ENCODE measurements around the gene ZNF488. TPM values are rescaled to one million over a fixed set of nuclear protein-coding genes. Genes with fewer than 3 reads are reported as not detected.

Gene ZNF488
- total RNA-seq, 1 donor from 2014 or later = not detected

DNA sequence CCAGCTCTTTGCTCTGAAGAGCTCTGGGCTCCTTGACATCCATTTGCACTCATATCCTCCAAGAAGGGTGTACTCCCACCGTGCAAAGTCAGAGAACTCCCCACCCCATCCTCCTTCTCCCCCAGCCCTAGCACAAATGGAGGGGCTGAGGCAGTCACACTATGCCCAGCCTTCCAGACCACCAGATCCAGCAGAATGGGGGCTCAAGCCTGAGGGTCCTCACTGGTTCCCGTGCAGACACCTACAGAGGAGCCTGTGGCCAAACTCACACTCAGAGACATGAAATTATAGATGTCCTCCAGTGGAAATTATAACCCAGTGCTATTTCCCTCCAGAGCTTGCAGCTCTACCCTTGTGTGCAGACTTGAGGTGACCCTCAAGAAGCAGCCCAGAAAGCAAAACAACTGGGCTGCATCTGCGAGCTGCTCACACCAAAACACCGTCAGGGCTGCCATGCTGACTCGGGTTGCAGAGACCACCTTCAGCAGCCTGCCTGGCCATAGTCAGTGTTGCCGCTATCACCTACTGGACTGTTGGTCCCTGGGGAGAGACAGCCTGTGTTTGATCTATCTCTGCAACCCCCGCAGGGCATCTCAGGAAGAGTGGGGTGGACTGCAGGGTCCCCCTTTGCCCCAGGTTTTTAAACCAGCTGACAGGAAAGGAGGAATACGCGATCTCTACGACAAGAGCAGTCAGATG, 7.4 kb downstream of the ZNF488 start:
- ATAC-seq (ENCODE audit: low read depth) (no peak), DNase-seq (no peak)
- Mint-ChIP-seq H3K4me3 (no peak overlapping the region), H3K4me1 (peaks cover 2% of the 10 kb centered on the region), H3K27ac (no peak overlapping the region), H3K9me3 (no peaks in the 10 kb centered on the region), H3K27me3 (peaks cover 58% of the 10 kb centered on the region), H3K36me3 (ENCODE audit: low read depth) (no peaks in the 10 kb centered on the region)
- CTCF ChIA-PET = no interaction called here
- POLR2A ChIA-PET = no interaction called here
- intact Hi-C loops (cut with micrococcal nuclease) = no loop called here
- TF ChIP-seq, protein P1, sequence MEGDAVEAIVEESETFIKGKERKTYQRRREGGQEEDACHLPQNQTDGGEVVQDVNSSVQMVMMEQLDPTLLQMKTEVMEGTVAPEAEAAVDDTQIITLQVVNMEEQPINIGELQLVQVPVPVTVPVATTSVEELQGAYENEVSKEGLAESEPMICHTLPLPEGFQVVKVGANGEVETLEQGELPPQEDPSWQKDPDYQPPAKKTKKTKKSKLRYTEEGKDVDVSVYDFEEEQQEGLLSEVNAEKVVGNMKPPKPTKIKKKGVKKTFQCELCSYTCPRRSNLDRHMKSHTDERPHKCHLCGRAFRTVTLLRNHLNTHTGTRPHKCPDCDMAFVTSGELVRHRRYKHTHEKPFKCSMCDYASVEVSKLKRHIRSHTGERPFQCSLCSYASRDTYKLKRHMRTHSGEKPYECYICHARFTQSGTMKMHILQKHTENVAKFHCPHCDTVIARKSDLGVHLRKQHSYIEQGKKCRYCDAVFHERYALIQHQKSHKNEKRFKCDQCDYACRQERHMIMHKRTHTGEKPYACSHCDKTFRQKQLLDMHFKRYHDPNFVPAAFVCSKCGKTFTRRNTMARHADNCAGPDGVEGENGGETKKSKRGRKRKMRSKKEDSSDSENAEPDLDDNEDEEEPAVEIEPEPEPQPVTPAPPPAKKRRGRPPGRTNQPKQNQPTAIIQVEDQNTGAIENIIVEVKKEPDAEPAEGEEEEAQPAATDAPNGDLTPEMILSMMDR (IDR thresholded peaks at IDR 0.05) = no peak

DNA sequence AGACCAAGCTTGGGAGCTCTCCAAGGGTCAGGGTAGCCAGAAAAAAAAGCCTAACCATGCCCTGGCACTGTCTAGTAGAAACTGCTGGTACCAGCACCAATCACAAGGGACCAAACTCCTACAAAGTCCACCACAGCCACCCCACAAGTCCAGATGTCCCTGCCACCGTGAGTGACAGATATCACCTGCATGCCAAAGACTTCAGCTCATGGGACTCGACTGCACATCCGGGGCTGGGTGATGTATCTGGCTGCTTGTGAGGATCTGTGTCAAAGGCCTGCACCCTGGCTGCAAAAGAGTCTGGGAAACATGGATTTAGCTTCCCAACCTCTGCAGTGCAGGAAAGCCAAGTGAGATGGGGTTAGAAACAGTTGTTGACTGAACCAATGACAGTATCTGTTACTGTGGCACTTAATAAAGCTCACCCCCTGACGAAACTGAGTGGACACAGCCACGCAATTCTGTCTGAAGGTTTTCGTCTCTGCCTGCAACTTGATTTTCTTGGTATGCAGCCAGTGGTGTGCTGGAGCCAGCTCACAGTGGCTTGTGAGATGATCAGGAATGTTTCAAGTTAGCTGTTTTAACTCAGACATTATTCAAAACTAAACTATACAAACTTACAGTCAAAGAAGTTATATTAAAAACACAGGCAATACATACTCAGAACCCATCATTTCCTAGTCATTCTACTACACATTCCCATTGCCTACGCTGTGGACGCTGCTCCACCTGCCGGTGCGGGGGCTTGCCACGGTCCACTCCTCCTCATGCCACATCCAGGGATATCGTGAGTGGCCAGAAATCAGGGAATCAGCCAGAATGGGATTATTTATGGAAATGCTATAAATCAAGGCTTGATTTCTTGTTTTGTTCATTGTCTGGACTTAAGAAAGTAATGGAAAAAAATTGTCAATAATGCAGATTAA, 9.2 kb downstream of the ZNF488 start:
- H3K27ac Mint-ChIP-seq = no peak overlapping the region
- ATAC-seq (ENCODE audit: low read depth) (no peak), DNase-seq (no peak)
- peaks cover 2% of the 10 kb centered on the region for H3K4me1 Mint-ChIP-seq
- POLR2A ChIA-PET = no interaction called here
- TF ChIP-seq, protein P1 (IDR thresholded peaks at IDR 0.05) = no peak
- H3K27me3 Mint-ChIP-seq = peaks cover 40% of the 10 kb centered on the region
- intact Hi-C loops (cut with micrococcal nuclease) = no loop called here
- no peaks in the 10 kb centered on the region for H3K9me3 Mint-ChIP-seq
- no peaks in the 10 kb centered on the region for H3K36me3 Mint-ChIP-seq (ENCODE audit: low read depth)
- CTCF ChIA-PET = no interaction called here
- no peak overlapping the region for H3K4me3 Mint-ChIP-seq

DNA sequence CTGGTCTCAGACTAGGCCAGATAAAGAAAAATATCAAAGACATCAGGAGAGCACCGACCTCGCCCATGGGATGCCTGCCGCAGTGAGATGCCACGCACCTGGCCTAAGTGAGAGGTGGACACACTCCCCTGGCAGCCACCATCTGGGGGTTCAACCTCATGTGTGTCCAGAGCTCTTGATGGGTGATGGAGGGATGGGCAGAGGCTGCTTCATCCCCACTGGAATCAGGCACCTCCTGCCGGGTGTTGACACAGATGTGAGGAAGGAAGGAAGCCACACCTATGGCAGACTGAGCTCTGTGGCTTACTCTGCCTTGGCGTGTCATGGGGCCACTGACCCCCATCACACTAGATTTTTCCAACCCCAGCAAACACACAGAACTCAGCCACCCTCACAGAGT, 11.4 kb downstream of the ZNF488 start:
- H3K4me1 Mint-ChIP-seq = peaks cover 2% of the 10 kb centered on the region
- no peak for DNase-seq
- no peak overlapping the region for H3K27ac Mint-ChIP-seq
- no peaks in the 10 kb centered on the region for H3K9me3 Mint-ChIP-seq
- TF ChIP-seq, protein P1 (IDR thresholded peaks at IDR 0.05) = no peak
- ChIA-PET CTCF (no interaction called here), POLR2A (no interaction called here)
- peaks cover 25% of the 10 kb centered on the region for H3K27me3 Mint-ChIP-seq
- intact Hi-C loops (cut with micrococcal nuclease) = no loop called here
- ATAC-seq (ENCODE audit: low read depth) = no peak
- no peak overlapping the region for H3K4me3 Mint-ChIP-seq
- H3K36me3 Mint-ChIP-seq (ENCODE audit: low read depth) = no peaks in the 10 kb centered on the region

- POLR2A ChIA-PET = no interaction called here
- no peaks in the 10 kb centered on the region for H3K9me3 Mint-ChIP-seq
- DNase-seq (no peak), ATAC-seq (ENCODE audit: low read depth) (no peak)
- no peaks in the 10 kb centered on the region for H3K4me1 Mint-ChIP-seq
- no peaks in the 10 kb centered on the region for H3K36me3 Mint-ChIP-seq (ENCODE audit: low read depth)
- H3K27ac Mint-ChIP-seq = no peak overlapping the region
- CTCF ChIA-PET = no interaction called here
- intact Hi-C loops (cut with micrococcal nuclease) = no loop called here
- peaks cover 20% of the 10 kb centered on the region for H3K27me3 Mint-ChIP-seq
- TF ChIP-seq, protein P1 (IDR thresholded peaks at IDR 0.05) = no peak
- H3K4me3 Mint-ChIP-seq = no peak overlapping the region
These were observed 12.2 kb downstream of the ZNF488 start for GRCh38 chr10:47371629-47372485.
